ENCODE measurements around the gene SLC25A39.

- TF ChIP-seq E2F8 (IDR thresholded peaks at IDR 0.05; ENCODE audit: low read depth, partially characterized antibody): no peak
- TF ChIP-seq ATF6 (CRISPR knock-in tag; IDR thresholded peaks at IDR 0.05): no peak
- no peak for TF ChIP-seq CHD2 (IDR thresholded peaks at IDR 0.05; ENCODE audit: low read depth, low read length)
- TF ChIP-seq POLR2AphosphoS5 (IDR thresholded peaks at IDR 0.05; ENCODE audit: control insufficient read depth, insufficient read depth, low read depth, low read length): no peak
- no peak for TF ChIP-seq CTCF (IDR thresholded peaks at IDR 0.05 in 2 of 3, conservative IDR thresholded peaks at IDR 0.05 in 1 of 3; ENCODE audit: insufficient read depth in 2 of 3, low read depth in 1 of 3, low read length in 3 of 3)
- no peak for TF ChIP-seq ARID3B (CRISPR knock-in tag; IDR thresholded peaks at IDR 0.05; ENCODE audit: borderline replicate concordance)
- no peak for TF ChIP-seq ZNF133 (CRISPR knock-in tag; IDR thresholded peaks at IDR 0.05)
- TF ChIP-seq HES1 (IDR thresholded peaks at IDR 0.05; ENCODE audit: low read depth): no peak
- TF ChIP-seq XRCC5 (IDR thresholded peaks at IDR 0.05; ENCODE audit: low read depth, low read length): no peak
These were observed 31.6 kb upstream of the SLC25A39 start for GRCh38 chr17:44356241-44356640.
